Dermis blood vessel endothelial cell (primary cell): ENCODE results near the gene GOLGA5. TPM values are rescaled to one million over a fixed set of nuclear protein-coding genes. Genes with fewer than 3 reads are reported as not detected.

Source experiments
- DNase-seq: peaks from one replicate; pipeline ENCODE4 v3.0.0; 2010
- total RNA-seq: library from RNA; depleted of rRNA; stranded (reverse); fragments of >200 nt; gene quantifications from 2 replicates; pipeline ENCODE4 v1.2.3, GENCODE V29; 2014

Gene GOLGA5
- total RNA-seq, 1 donor from 2014 or later: 35.1 TPM

- DNase-seq: no peak
Observed at GRCh38 chr14:92883066-92883465, 89.0 kb downstream of the GOLGA5 start.

- DNase-seq: no peak
Observed at GRCh38 chr14:92884410-92884809, 90.3 kb downstream of the GOLGA5 start.

GRCh38 chr14:92885279-92886061, 91.4 kb downstream of the GOLGA5 start:
- DNase-seq: no peak

- DNase-seq: no peak
Observed at GRCh38 chr14:92886337-92886736, 92.2 kb downstream of the GOLGA5 start.

GRCh38 chr14:92887157-92887556, 93.1 kb downstream of the GOLGA5 start:
- no peak for DNase-seq

GRCh38 chr14:92888896-92889295, 94.8 kb downstream of the GOLGA5 start:
- DNase-seq: no peak

Other genes with a start within 250 kb of the GOLGA5 start
- gene LGMN, start 45.7 kb upstream of the GOLGA5 start, total RNA-seq: 59.4 and 76.6 TPM in 2 replicates
- under 0.01 and 0.09 TPM in 2 replicates for gene CHGA, start 128.8 kb downstream of the GOLGA5 start, total RNA-seq